ENCODE measurements around the gene CPT1B.
"Not testable (repeated sequence)": the region's sequence is repeated elsewhere in the genome, so short reads cannot be mapped to it uniquely, and the experiment has no call there.

Gene CPT1B

GRCh38 chr22:50527921-50528681 is 50.1 kb downstream of the CPT1B start:
- DNase-seq (ENCODE audit: low read depth in 2 of 2), result no peak

- no peak for DNase-seq (ENCODE audit: low read depth in 2 of 2)
Measured at GRCh38 chr22:50526834-50527801, 51.1 kb downstream of the CPT1B start.

- no peak for DNase-seq (ENCODE audit: low read depth in 2 of 2)
Measured at GRCh38 chr22:50526108-50526833, 52.0 kb downstream of the CPT1B start.

GRCh38 chr22:50525858-50526107 is 52.4 kb downstream of the CPT1B start:
- DNase-seq (ENCODE audit: low read depth in 2 of 2), result no peak

- DNase-seq (ENCODE audit: low read depth in 2 of 2), result peak; percentile 92 to 97
Measured at GRCh38 chr22:50525104-50525857, 52.9 kb downstream of the CPT1B start, which contains the start of gene SCO2. TSS of gene SCO2 (minus strand) at chr22:50525598. CDS start at chr22:50524411, 1,187 bp downstream.

- DNase-seq (ENCODE audit: low read depth in 2 of 2), result no peak
Measured at GRCh38 chr22:50524676-50525103, 53.5 kb downstream of the CPT1B start.

- DNase-seq (ENCODE audit: low read depth in 2 of 2), result no peak
Measured at GRCh38 chr22:50523806-50524675, 54.2 kb downstream of the CPT1B start.

GRCh38 chr22:50523458-50523805 is 54.8 kb downstream of the CPT1B start:
- DNase-seq (ENCODE audit: low read depth in 2 of 2), result no peak

- DNase-seq (ENCODE audit: low read depth in 2 of 2), result no peak
Measured at GRCh38 chr22:50522806-50523438, 55.3 kb downstream of the CPT1B start.

- DNase-seq (ENCODE audit: low read depth in 2 of 2), result no peak
Measured at GRCh38 chr22:50522208-50522805, 55.9 kb downstream of the CPT1B start.

GRCh38 chr22:50521710-50522109 is 56.5 kb downstream of the CPT1B start:
- DNase-seq (ENCODE audit: low read depth in 2 of 2), result no peak

GRCh38 chr22:50520826-50521453 is 57.3 kb downstream of the CPT1B start:
- no peak for DNase-seq (ENCODE audit: low read depth in 2 of 2)

GRCh38 chr22:50520184-50520583 is 58.0 kb downstream of the CPT1B start:
- DNase-seq (ENCODE audit: low read depth in 2 of 2), result not testable (repeated sequence)

GRCh38 chr22:50519151-50519550 is 59.1 kb downstream of the CPT1B start:
- no peak for DNase-seq (ENCODE audit: low read depth in 2 of 2)
